ENCODE data around the gene LRCH1.

DNA sequence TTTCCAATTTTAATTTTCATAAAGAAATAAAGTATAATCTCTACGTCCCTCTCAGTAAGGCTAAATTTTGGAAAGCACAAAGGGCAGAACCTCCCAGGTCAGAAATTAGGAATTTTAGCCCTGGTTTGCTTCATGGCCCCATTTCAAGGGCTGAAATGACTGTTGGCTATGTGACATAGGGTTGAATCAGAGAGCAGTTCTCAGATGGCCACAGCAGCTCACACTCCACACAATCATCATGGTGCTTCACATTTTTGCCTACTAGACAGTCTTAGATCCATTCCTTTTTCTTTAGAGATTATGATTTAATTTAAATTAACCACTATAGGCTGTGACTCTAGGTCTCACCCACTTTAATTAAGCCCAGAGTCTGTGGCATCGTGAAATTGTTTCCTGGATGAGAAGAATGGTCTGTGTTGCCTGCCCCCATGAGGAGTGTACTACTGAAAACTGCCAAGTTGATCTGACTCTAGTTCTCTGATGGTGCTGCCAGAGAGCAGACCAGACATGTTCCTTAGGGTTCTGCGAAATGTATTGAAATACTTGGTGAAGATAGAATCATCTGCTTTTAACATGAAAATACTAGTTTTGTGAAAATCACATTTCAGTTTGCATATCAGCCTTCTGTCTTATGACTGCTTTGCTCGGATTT lies 186.6 kb downstream of the LRCH1 start:
- TF ChIP-seq YY1 (IDR thresholded peaks at IDR 0.05; ENCODE audit: low read depth): no peak
- no peak for TF ChIP-seq RAD21 (IDR thresholded peaks at IDR 0.05; ENCODE audit: low read depth)
- no peak for TF ChIP-seq CEBPB (IDR thresholded peaks at IDR 0.05)
- TF ChIP-seq TEAD4 (IDR thresholded peaks at IDR 0.05): no peak
- TF ChIP-seq EP300 (IDR thresholded peaks at IDR 0.05; ENCODE audit: borderline replicate concordance): no peak
- no peak for TF ChIP-seq MAX (IDR thresholded peaks at IDR 0.05)
- no peak for TF ChIP-seq NFIC (IDR thresholded peaks at IDR 0.05)
- TF ChIP-seq TCF12 (IDR thresholded peaks at IDR 0.05; ENCODE audit: low read depth): no peak
- TF ChIP-seq, protein P1, sequence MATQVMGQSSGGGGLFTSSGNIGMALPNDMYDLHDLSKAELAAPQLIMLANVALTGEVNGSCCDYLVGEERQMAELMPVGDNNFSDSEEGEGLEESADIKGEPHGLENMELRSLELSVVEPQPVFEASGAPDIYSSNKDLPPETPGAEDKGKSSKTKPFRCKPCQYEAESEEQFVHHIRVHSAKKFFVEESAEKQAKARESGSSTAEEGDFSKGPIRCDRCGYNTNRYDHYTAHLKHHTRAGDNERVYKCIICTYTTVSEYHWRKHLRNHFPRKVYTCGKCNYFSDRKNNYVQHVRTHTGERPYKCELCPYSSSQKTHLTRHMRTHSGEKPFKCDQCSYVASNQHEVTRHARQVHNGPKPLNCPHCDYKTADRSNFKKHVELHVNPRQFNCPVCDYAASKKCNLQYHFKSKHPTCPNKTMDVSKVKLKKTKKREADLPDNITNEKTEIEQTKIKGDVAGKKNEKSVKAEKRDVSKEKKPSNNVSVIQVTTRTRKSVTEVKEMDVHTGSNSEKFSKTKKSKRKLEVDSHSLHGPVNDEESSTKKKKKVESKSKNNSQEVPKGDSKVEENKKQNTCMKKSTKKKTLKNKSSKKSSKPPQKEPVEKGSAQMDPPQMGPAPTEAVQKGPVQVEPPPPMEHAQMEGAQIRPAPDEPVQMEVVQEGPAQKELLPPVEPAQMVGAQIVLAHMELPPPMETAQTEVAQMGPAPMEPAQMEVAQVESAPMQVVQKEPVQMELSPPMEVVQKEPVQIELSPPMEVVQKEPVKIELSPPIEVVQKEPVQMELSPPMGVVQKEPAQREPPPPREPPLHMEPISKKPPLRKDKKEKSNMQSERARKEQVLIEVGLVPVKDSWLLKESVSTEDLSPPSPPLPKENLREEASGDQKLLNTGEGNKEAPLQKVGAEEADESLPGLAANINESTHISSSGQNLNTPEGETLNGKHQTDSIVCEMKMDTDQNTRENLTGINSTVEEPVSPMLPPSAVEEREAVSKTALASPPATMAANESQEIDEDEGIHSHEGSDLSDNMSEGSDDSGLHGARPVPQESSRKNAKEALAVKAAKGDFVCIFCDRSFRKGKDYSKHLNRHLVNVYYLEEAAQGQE (IDR thresholded peaks at IDR 0.05; ENCODE audit: low read depth): no peak
- TF ChIP-seq TAF1 (IDR thresholded peaks at IDR 0.05; ENCODE audit: low read depth): no peak
